Fibroblast of mammary gland (primary cell): ENCODE measurements around the gene MPZ.

Experiments
- DNase-seq: peaks from one replicate; pipeline ENCODE4 v3.0.0-alpha.2; 2010; ENCODE audit warnings: low read depth
- H3K4me3 ChIP-seq: 2 replicates; pipeline ENCODE4 v1.5.1; 2011; ENCODE audit warnings: low read depth, mild to moderate bottlenecking, low read length, moderate library complexity; ENCODE audit not compliant: control insufficient read depth
- CTCF ChIP-seq: conservative IDR thresholded peaks from 2 replicates; pipeline ENCODE4 v1.5.1; 2011; ENCODE audit warnings: low read depth, low read length, inconsistent platforms; ENCODE audit not compliant: control insufficient read depth, insufficient read depth

MPZ gene

GRCh38 chr1:161313554-161314200 lies 3.9 kb upstream of the MPZ start:
- no peak for DNase-seq
- peak overlapping the region; percentile 97 for H3K4me3 ChIP-seq

GRCh38 chr1:161311595-161312181 lies 1.9 kb upstream of the MPZ start:
- TF ChIP-seq CTCF: no peak
- no peak overlapping the region for H3K4me3 ChIP-seq
- DNase-seq: no peak

More at GRCh38 chr1:161313554-161314200, 3.9 kb upstream of the MPZ start:
- no peak for TF ChIP-seq CTCF

- TF ChIP-seq CTCF: no peak
- H3K4me3 ChIP-seq: no peak overlapping the region
- DNase-seq: peak; percentile 60
Measured at GRCh38 chr1:161307892-161308638, 1.7 kb downstream of the MPZ start.

- peak; percentile 91 for DNase-seq
- no peak overlapping the region for H3K4me3 ChIP-seq
- no peak for TF ChIP-seq CTCF
Measured at GRCh38 chr1:161307230-161307768, 2.5 kb downstream of the MPZ start.

GRCh38 chr1:161305867-161306519 lies 3.8 kb downstream of the MPZ start:
- peak; percentile 28 for TF ChIP-seq CTCF
- DNase-seq: peak; percentile 52

More at GRCh38 chr1:161305867-161306519, 3.8 kb downstream of the MPZ start:
- H3K4me3 ChIP-seq: peak overlapping the region; percentile 76
